ENCODE results near the gene GLIS2. TPM values are rescaled to one million over a fixed set of nuclear protein-coding genes. Genes with fewer than 3 reads are reported as not detected.

Gene GLIS2
- polyA plus RNA-seq = 10 to 100 TPM in 2 of 3 donors, 1 to 10 TPM in 1; 6.2 to 13.6 (median 11.2) TPM

DNA sequence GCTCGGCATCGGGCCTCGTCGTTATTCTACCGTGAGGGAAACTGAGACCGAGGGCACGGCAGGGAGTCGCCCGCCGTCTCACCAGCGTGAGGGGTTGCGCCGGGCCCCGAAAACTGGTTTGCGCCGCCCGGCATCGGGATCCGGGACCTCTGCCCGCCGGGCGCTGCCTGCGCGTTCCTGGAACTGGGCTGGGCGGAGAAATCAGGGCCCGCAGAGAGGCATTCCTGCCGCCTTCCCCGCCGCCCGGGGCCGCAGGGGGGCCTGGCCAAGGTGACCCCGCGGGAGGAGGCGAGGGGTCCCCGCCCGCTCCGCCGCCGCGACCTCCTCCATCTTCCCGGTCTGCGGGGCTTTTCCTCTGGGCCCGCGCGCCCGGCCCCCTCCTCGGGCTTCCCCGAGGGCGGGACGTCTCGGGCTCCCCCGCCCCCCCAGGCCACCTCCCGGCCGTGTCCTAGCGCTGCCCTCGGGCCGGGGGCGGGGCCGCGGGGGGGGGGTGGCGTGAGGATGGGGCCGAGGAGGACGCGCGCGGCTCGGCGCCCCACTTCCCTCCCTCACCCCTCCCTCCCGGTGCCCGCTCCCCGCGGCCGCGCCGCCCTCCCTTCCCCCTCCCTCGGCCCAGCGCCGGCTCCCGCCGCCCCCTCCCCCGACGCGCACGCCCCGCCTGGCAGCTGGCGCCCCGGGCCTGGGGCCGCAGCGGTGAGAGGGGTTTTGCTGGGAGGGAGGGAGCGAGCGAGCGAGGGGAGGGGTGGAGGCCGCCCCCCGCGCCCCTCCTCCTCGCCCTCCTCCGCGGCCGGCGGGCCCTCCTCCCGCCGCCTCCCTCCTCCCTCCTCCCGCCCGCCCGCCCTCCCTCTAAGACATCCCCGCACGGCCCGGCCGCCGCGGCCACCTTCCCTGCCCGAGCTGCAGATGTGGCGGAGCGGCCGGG is at the start of gene GLIS2:
GLIS2 (plus strand) TSS at position 882 of the 922 bp plus-strand sequence. CDS start 16,214 bp downstream, outside the sequence.
- WGBS, 3 donors = 0 to 1% (median 1%) methylated on average over 39 to 98 of the region's 115 CpGs
- H3K27ac ChIP-seq (ENCODE audit: low read depth, low read length) = peak within 1 kb of the TSS; percentile 44

DNA sequence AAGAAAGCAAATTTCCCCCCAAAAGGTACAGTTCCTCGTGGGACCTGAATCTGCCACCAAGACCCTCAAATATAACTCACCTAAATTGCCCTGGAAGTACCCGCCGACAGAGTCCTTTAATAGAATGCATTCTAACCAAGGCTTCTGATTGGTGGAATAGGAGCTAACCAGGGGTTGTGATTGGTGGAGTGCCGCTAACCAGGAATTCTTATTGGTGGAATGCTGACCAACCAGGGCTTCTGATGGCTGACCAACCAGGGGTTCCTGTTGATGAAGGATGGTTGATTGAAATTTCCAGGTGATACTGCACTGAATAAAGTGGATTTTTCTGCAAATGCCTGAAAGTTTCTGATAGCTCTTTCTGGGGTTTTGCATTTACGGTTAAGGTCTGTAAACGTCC is 49.5 kb upstream of the GLIS2 start:
- 91 to 96% (median 96%) methylated on average over 6 of the region's 6 CpGs for WGBS, 3 donors
- no peak overlapping the region for H3K27ac ChIP-seq (ENCODE audit: low read depth, low read length)

DNA sequence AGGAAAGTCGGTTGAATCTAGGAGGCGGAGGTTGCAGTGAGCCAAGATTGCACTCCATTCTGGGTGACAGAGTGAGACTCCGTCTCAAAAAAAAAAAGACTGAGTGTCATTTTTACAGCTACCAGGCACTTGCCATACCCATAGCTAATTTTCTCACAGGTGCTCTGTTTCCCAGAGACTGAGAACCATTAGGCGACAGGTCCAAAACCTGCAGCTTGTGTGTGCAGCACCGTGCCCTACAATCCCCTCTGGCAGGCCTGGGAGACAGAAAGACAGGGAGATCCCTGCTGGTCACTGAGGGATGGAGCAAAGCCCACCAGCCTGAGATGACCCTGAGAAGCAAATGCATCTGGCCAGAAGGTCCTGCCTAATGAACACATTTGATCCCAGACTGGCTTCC is 45.8 kb upstream of the GLIS2 start:
- 29 to 88% (median 85%) methylated on average over 5 of the region's 5 CpGs for WGBS, 3 donors
- H3K27ac ChIP-seq (ENCODE audit: low read depth, low read length) = no peak overlapping the region

DNA sequence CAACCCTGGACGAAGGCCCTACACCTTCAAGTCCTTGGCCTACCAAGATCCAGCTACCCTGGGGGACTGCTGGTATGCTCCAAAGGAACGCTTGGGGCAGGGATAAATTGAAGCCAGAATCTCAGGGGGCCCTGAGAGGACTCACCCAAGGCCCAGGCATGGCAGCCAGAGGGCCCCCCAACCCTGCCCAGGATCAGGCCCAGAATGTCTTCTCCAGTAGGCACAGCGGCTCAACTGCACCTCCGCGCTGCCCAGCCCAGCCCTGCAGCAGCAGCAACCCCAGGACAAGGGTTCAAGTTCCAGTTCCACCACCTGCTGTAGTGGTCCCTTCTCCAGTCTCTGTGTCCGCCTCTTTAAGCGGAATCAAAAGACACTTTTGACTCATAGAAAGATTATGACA is 45.3 kb upstream of the GLIS2 start:
- no peak overlapping the region for H3K27ac ChIP-seq (ENCODE audit: low read depth, low read length)

DNA sequence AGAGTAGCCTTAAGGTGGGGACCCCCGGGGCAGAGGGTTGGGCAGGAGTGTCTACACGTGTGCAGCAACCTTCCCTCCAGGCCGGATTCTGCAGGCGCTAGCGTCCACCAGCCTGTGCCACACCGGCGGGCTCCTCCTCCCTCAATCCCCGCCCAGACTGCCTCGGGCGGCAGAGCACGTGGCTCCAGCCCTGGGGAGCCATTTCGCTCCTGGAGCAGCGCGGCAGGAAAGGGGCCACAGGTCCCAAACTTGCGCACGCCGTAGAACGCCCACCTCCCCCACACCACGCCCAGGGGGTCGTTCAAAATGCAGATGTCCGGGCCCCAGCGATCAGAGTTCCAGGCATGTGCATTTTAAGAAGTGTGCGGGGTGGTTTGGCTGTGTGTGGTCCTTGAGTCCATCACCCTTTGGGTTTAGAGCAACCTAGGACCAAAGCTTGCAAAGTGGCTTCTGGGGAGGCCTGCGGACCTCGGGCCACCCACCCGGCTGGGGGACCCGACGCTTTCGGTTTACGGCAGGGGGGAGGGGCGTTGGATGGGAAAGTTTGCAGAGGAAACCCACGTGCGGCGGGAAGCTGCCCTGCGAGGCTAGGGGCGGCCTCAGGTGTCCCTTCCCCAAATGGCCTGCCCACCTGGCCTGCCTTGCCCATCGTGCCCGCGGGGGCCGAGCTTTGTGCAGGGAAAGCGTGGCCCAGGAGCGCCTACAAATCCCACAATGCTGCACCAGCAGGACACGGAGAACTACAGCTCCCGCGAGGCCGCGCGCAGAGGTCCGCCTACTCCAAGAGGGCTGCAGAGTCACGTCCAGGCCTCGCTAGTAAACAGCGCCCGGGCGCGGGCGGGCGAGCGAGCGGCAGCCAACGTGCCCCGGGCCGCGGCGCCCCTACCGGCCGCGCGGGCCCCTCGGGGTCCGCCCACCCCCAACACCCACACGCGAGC is 44.4 kb upstream of the GLIS2 start:
- H3K27ac ChIP-seq (ENCODE audit: low read depth, low read length) = no peak overlapping the region
- 0 to 1% (median 1%) methylated on average over 54 to 72 of the region's 72 CpGs for WGBS, 3 donors

More for the DNA sequence above, 45.3 kb upstream of the GLIS2 start:
- WGBS, 3 donors = 84 to 90% (median 85%) methylated on average over 7 of the region's 7 CpGs

DNA sequence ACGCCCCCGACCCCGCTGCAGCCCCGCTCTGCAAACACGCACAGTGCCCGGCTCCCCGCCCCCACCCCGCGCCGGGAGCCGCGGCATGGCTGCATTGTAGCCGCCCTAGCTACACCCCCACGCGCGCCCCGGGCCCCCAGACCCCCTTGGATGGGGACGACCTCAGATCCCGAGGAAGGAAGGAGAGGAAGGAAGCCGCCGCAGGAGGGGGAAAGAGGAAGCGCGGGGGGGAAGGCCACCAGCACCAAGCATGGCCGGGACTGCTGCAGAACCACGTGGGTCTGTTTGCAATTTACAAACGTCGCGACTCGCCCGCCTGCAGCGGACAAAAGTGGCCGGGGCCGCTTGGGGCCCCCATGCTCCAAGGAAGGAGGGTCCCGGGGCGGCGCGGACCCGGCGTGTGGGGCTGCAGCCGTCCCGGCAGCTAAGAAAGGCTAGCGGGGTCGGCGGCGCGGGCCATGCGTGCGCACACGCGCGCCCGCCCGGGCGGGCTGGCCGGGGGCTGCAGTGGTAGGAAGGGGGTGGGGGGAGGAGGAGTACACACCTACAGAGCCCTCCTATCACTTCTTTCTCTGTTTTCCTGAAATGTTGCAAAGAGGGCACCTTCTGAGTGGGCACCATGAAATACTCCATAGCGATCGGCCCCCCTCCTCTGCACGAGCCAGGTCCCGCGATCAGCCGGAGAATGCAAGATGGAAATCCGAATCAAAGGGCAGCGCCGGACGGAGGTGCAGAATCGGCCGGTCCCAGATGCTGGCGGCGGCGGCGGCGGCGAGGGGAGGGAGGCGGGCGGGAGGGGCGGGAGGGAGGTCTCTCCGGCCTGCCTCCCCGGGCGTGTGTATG is 43.5 kb upstream of the GLIS2 start:
- WGBS, 3 donors = 0 to 1% (median 1%) methylated on average over 62 to 79 of the region's 79 CpGs
- H3K27ac ChIP-seq (ENCODE audit: low read depth, low read length) = no peak overlapping the region

DNA sequence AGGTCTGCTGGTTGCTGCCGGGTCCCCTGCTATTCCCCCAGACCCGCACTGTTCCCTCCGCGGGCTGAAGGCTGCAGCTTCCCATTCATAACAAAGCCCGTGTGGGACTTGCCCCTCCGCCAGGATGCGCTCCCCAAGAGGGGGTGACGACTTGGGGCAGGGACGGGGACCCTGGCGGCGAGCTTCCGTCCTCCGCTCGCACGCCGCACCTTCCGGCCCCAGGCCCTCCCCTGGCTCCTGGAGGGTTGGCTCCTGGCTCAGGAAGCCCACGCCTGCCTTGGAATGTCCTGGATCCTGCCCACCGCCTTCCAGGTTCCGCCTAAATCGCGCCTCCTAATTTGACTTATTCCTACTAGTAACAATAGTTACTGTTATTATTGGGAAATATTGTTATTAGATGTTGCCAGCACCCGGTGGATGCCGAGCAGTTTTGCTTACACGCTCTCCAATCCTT is 42.0 kb upstream of the GLIS2 start:
- H3K27ac ChIP-seq (ENCODE audit: low read depth, low read length) = peak overlapping the region; percentile 29
- WGBS, 3 donors = 0 to 2% (median 1%) methylated on average over 21 to 25 of the region's 25 CpGs

DNA sequence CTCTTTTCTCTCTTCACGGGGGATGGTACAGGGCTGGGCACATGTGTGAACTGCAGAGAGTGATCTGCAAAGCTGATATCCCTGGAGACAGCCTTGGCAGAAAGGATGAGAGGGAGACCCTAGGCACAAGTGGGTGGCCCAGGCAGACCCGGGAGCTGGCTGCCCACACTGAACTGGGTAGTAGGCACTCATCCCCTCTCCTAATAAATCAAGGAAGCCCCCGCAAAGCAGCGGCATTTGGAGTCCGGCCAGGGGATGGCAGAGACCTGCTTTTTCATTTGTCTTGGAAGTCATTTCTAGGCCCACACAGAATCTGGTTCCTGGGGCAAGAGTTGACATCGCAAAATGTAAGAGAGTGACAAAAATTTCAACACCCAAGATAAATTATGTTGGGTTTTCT is 40.0 kb upstream of the GLIS2 start:
- no peak overlapping the region for H3K27ac ChIP-seq (ENCODE audit: low read depth, low read length)
- 84 to 86% (median 84%) methylated on average over 6 of the region's 6 CpGs for WGBS, 3 donors

DNA sequence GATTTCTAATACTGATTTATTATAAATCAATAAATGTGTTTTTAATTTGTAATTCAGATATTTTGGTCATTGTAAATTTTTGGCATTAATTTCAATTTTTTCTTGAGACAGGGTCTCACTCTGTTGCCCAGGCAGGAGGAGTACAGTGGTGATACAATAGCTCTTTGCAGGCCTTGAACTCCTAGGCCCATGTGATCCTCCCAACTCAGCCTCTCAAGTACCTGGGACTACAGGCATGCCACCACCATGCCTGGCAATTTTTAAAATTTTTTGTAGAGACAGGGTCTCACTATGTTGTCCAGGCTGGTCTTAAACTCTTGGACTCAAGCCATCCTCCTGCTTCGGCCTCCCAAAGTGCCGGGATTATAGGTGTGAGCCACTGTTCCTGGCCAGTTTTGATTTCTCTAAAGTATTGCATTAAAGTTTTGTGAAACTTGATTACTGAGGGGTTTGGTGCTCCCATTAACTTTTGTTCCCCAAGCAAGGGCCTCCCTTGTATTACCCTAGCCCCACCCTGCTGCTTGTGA is 37.8 kb upstream of the GLIS2 start:
- WGBS, 3 donors = 96 to 98% (median 96%) methylated on average over 2 of the region's 2 CpGs
- H3K27ac ChIP-seq (ENCODE audit: low read depth, low read length) = no peak overlapping the region

DNA sequence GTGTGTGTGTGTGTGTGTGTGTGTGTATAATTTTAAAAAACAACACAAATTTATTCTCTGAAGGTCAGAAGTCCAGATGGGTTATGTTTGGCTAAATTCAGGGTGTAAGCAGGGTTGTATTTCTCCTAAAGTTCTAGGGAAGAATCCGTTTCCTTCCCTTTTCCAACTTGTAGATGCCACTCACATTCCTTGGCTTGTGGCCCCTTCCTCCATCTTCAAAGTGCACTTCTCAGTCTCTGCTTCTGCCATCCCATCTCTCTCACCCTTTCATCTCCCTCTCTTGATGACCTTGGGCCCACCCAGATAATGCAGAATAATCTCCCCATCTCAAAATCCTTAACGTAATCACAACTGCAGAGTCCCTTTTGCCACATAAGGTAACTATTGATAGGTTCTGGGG is 35.2 kb upstream of the GLIS2 start:
- no peak overlapping the region for H3K27ac ChIP-seq (ENCODE audit: low read depth, low read length)
- WGBS, 3 donors = 88 to 98% (median 96%) methylated on average over 2 of the region's 2 CpGs

DNA sequence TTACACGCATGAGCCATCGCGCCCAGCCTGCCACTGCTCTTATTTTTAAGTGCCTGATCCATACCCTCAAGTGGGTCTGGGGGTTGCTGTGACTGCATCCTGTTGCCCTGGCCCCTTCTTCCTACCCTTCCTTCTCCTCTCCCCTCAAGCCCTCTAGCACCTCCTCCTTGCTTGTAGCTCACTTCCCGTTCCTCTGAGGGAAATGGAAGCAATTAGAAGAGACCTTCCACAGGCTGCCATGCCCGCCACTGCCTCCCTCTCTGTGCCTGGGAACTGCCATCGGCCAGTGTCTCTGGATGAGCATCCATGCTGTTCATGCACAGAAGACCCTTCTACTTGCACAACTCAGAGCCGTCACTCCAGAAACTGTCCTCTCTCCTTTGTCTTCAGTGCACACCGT is 32.4 kb upstream of the GLIS2 start:
- 71 to 84% (median 80%) methylated on average over 8 of the region's 8 CpGs for WGBS, 3 donors
- no peak overlapping the region for H3K27ac ChIP-seq (ENCODE audit: low read depth, low read length)

DNA sequence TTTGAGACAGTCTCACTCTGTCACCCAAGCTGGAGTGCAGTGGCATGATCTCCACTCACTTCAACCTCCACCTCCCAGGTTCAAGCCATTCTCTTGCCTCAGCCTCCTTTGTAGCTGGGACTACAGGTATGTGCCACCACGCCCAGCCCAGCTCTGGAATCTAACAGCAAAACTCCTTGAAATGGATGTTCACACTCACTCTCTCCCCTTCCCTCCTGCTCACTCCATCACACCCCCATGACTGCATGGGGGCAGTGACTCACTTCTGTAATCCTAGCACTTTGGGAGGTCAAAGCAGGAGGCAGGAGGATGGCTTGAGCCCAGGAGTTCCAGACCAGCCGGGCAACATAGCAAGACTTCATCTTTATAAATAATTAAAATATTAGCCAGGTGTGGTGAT is 31.9 kb upstream of the GLIS2 start:
- WGBS, 3 donors = 78 to 85% (median 79%) methylated on average over 2 of the region's 2 CpGs
- H3K27ac ChIP-seq (ENCODE audit: low read depth, low read length) = no peak overlapping the region

DNA sequence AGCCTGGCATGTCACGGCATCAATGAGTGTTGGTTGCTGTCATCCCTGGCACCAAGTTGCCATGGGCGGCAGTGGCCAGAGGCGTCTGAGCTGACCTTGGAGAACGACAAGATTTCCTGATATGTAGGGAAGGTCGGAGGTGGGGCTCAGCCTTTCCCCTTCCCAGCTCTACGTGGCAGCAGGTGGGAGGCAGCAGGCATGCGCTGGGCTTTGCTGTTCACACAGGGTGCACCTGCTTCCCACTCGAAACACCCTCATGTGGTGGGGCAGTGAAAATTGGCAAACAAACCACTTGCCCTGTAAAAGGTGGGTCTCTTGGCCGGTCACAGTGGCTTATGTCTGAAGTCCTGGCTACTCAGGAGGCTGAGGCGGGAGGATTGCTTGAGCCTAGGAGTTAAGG is 30.7 kb upstream of the GLIS2 start:
- WGBS, 3 donors = 62 to 78% (median 77%) methylated on average over 10 of the region's 10 CpGs

DNA sequence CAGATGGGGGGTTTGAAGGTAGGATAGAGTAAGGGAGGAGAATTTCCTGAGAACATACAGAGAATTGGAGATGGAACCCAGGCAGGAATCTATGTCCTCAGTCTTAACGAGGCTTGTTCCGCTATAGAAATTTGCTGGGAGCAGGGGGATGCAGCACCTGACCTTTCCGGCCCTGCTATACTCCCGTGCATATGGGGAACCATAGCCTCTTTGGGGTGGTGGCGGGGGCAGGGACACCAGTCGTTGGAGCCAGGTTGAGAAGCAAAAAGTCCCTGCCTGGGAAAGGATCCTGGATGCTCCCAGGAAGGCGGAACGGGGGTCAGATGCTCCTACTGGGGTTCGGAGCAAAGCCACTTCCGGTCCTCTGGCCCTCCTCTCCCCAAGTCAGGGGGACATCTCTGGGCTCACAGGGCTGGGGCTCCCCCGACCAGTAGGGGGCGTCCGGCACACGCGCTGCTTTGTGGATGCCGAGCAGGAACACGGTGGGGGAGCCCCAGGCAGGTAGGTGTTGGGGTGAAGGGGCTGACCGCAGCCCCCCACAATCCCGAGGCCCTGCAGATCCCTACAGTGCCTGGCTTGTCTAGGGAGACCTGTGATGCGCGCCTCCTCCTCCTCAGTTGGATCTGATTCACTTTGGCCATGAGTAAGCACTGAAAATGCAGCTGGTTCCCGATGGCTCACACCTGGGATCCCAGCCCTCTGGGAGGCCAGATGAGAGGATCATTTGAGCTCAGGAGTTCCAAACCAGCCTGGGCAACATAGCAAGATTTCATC is 27.5 kb upstream of the GLIS2 start:
- WGBS, 3 donors = 11 to 14% (median 12%) methylated on average over 22 of the region's 22 CpGs
- no peak overlapping the region for H3K27ac ChIP-seq (ENCODE audit: low read depth, low read length)

More for the DNA sequence above, 30.7 kb upstream of the GLIS2 start:
- no peak overlapping the region for H3K27ac ChIP-seq (ENCODE audit: low read depth, low read length)

DNA sequence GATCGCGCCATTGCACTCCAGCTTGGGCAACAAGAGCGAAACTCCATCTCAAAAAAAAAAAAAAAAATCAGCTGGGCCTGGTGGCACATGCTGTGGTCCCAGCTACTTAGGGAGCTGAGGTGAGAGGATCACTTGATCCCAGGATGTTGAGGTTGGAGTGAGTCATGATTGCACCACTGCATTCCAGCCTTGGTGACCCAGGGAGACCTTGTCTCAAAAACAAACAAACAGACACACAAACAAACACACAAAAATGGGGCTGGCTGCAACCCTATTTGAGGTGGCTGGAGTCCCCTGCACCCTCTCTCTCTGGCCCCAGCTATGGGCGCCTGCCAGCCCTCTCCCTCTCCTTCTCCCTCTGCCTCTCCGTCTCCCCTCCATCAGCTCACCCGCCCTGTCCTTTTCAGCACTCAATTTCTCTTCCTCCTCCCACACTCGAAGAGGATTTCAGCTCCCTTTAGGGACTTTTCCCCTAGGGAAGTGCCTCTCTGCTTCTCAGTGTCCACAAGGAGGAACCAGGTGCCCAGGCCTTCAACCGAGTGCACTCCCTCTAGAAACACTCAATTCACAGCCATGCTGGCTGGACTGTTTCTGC is 25.5 kb upstream of the GLIS2 start:
- no peak overlapping the region for H3K27ac ChIP-seq (ENCODE audit: low read depth, low read length)
- 77 to 87% (median 80%) methylated on average over 7 to 8 of the region's 8 CpGs for WGBS, 3 donors

DNA sequence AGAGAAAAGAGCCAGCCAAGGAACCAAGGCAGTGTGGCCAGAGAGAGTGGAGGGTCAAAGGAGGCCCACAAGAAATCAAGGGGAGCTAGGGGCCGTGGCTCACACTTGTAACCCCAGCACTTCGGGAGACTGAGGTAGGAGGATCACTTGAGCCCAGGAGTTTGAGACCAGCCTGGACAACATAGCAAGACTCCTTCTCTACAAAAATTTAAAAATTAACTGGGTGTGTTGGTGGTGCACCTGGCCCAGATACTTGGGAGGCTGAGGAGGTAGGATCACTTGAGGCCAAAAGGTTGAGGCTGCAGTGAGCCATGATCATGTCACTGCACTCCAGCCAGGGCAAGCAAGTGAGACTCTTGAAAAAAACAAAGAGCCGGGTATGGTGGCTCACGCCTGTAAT is 24.2 kb upstream of the GLIS2 start:
- 94 to 100% (median 96%) methylated on average over 4 of the region's 4 CpGs for WGBS, 3 donors
- H3K27ac ChIP-seq (ENCODE audit: low read depth, low read length) = no peak overlapping the region

Measured in adipose tissue (tissue), 3 donors.